Central memory CD4-positive, alpha-beta T cell (primary cell): ENCODE results near the gene ZHX3.

ENCODE experiments used
- DNase-seq: peaks from one replicate; pipeline ENCODE4 v3.0.0; 2022

The ZHX3 gene

GRCh38 chr20:41168281-41169161 is 149.0 kb downstream of the ZHX3 start:
- no peak for DNase-seq

- DNase-seq: no peak
Observed at GRCh38 chr20:41167481-41168253, 149.9 kb downstream of the ZHX3 start.

GRCh38 chr20:41167118-41167470 is 150.4 kb downstream of the ZHX3 start:
- no peak for DNase-seq

- no peak for DNase-seq
Observed at GRCh38 chr20:41166201-41167117, 151.1 kb downstream of the ZHX3 start.

- DNase-seq: no peak
Observed at GRCh38 chr20:41165001-41165882, 152.3 kb downstream of the ZHX3 start.

- no peak for DNase-seq
Observed at GRCh38 chr20:41163821-41164220, 153.7 kb downstream of the ZHX3 start.

GRCh38 chr20:41162396-41162795 is 155.1 kb downstream of the ZHX3 start:
- DNase-seq: no peak

- DNase-seq: peak; percentile 50
Observed at GRCh38 chr20:41161886-41162285, 155.6 kb downstream of the ZHX3 start.

GRCh38 chr20:41160686-41161085 is 156.8 kb downstream of the ZHX3 start:
- no peak for DNase-seq

GRCh38 chr20:41159547-41159946 is 158.0 kb downstream of the ZHX3 start:
- DNase-seq: no peak

- no peak for DNase-seq
Observed at GRCh38 chr20:41158082-41158625, 159.4 kb downstream of the ZHX3 start.

- DNase-seq: no peak
Observed at GRCh38 chr20:41155261-41155660, 162.3 kb downstream of the ZHX3 start.

GRCh38 chr20:41154436-41155176 is 162.9 kb downstream of the ZHX3 start:
- no peak for DNase-seq

GRCh38 chr20:41152108-41152757 is 165.3 kb downstream of the ZHX3 start:
- DNase-seq: no peak

- DNase-seq: no peak
Observed at GRCh38 chr20:41151134-41151869, 166.2 kb downstream of the ZHX3 start.

- DNase-seq: peak; percentile 47
Observed at GRCh38 chr20:41150664-41151063, 166.9 kb downstream of the ZHX3 start.

- no peak for DNase-seq
Observed at GRCh38 chr20:41148942-41149341, 168.6 kb downstream of the ZHX3 start.

- no peak for DNase-seq
Observed at GRCh38 chr20:41147767-41148191, 169.8 kb downstream of the ZHX3 start.

- no peak for DNase-seq
Observed at GRCh38 chr20:41145821-41146620, 171.5 kb downstream of the ZHX3 start.
